ENCODE results near the gene IFT81. TPM values are rescaled to one million over a fixed set of nuclear protein-coding genes. Genes with fewer than 3 reads are reported as not detected.

The IFT81 gene
- total and polyA plus RNA-seq, 2 experiments from 2014 or later = 17.5 to 22.3 TPM

- ATAC-seq (peak; percentile 82), DNase-seq (ENCODE audit: low spot score) (peak; percentile 65)
- H3K79me2 ChIP-seq (replicated peaks; ENCODE audit: insufficient read depth) = no peaks in the 10 kb centered on the region
- Mint-ChIP-seq H3K27me3 (ENCODE audit: insufficient read depth, low read depth, poor library complexity) (peaks cover 2% of the 10 kb centered on the region), H3K4me3 (peak overlapping the region; percentile 8; the same call in 2 of the 3 replicates), H3K4me1 (peaks cover 10% of the 10 kb centered on the region; the same call in 2 of the 3 replicates), H3K27ac (peak overlapping the region; percentile 56; the same call in 1 of the 2 replicates), H3K36me3 (ENCODE audit: low read depth) (no peaks in the 10 kb centered on the region), H3K9me3 (no peaks in the 10 kb centered on the region)
- H3K36me3 ChIP-seq (ENCODE audit: insufficient read depth) = no peaks in the 10 kb centered on the region
- H2AFZ ChIP-seq = no peak overlapping the region
- no peak overlapping the region for H3K4me3 ChIP-seq
- no peaks in the 10 kb centered on the region for H3F3A ChIP-seq (replicated peaks; ENCODE audit: low read depth)
- peak overlapping the region; percentile 84 for H3K27ac ChIP-seq (ENCODE audit: low read depth)
- H3K4me1 ChIP-seq (ENCODE audit: insufficient read depth) = peaks cover 6% of the 10 kb centered on the region; the same call in 1 of the 2 replicates
- TF ChIP-seq ZNF114 (CRISPR knock-in tag; IDR thresholded peaks at IDR 0.05) = no peak
- no peaks in the 10 kb centered on the region for H4K20me1 ChIP-seq (replicated peaks; ENCODE audit: insufficient read depth)
- no peaks in the 10 kb centered on the region for H3K27me3 ChIP-seq (ENCODE audit: insufficient read depth)
- 0 out of 2 replicates have a peak overlapping the region, but pooled peaks have one; percentile 25 for H3K4me2 ChIP-seq
- no peaks in the 10 kb centered on the region for H3K9me2 ChIP-seq (ENCODE audit: insufficient read depth)
These were observed 75.4 kb downstream of the IFT81 start for GRCh38 chr12:110199339-110200123.

- Histone ChIP-seq H3K27ac (ENCODE audit: low read depth) (no peak overlapping the region), H3K27me3 (ENCODE audit: insufficient read depth) (no peaks in the 10 kb centered on the region), H4K20me1 (replicated peaks; ENCODE audit: insufficient read depth) (no peaks in the 10 kb centered on the region), H3K79me2 (replicated peaks; ENCODE audit: insufficient read depth) (no peaks in the 10 kb centered on the region), H3K4me2 (no peak overlapping the region), H3K36me3 (ENCODE audit: insufficient read depth) (no peaks in the 10 kb centered on the region), H3K9me2 (ENCODE audit: insufficient read depth) (no peaks in the 10 kb centered on the region), H3F3A (replicated peaks; ENCODE audit: low read depth) (no peaks in the 10 kb centered on the region), H2AFZ (no peak overlapping the region), H3K4me1 (ENCODE audit: insufficient read depth) (peaks cover 6% of the 10 kb centered on the region; the same call in 1 of the 2 replicates), H3K4me3 (no peak overlapping the region)
- no peaks in the 10 kb centered on the region for H3K36me3 Mint-ChIP-seq (ENCODE audit: low read depth)
- H3K9me3 Mint-ChIP-seq = no peaks in the 10 kb centered on the region
- TF ChIP-seq EZH2 (IDR thresholded peaks at IDR 0.05; ENCODE audit: low read depth, unreplicated experiment) (no peak), STAT1 (IDR thresholded peaks at IDR 0.05; ENCODE audit: unreplicated experiment) (no peak), REST (IDR thresholded peaks at IDR 0.05; ENCODE audit: unreplicated experiment) (no peak), CREB1 (CRISPR knock-in tag; IDR thresholded peaks at IDR 0.05; ENCODE audit: low read depth) (no peak), ZNF114 (CRISPR knock-in tag; IDR thresholded peaks at IDR 0.05) (no peak)
- H3K27me3 Mint-ChIP-seq (ENCODE audit: insufficient read depth, low read depth, poor library complexity) = peaks cover 2% of the 10 kb centered on the region
- peaks cover 10% of the 10 kb centered on the region; the same call in 2 of the 3 replicates for H3K4me1 Mint-ChIP-seq
- H3K4me3 Mint-ChIP-seq = no peak overlapping the region
- ATAC-seq (no peak), DNase-seq (ENCODE audit: low spot score) (no peak)
- no peak overlapping the region for H3K27ac Mint-ChIP-seq
These were observed 75.9 kb downstream of the IFT81 start for GRCh38 chr12:110200124-110200417.

- Histone ChIP-seq H3K4me2 (no peak overlapping the region), H4K20me1 (replicated peaks; ENCODE audit: insufficient read depth) (no peaks in the 10 kb centered on the region)
- TF ChIP-seq CTCF (conservative IDR thresholded peaks at IDR 0.05; ENCODE audit: low read depth in 2 of 2) (no peak), EZH2phosphoT487 (IDR thresholded peaks at IDR 0.05; ENCODE audit: unreplicated experiment) (no peak), ZNF114 (CRISPR knock-in tag; IDR thresholded peaks at IDR 0.05) (no peak), STAT1 (IDR thresholded peaks at IDR 0.05; ENCODE audit: unreplicated experiment) (no peak), POLR2AphosphoS5 (IDR thresholded peaks at IDR 0.05; ENCODE audit: low read depth) (no peak), EZH2 (IDR thresholded peaks at IDR 0.05; ENCODE audit: low read depth, unreplicated experiment) (no peak), ZNF331 (CRISPR knock-in tag; IDR thresholded peaks at IDR 0.05; ENCODE audit: low read depth) (no peak)
These were observed 77.8 kb downstream of the IFT81 start for GRCh38 chr12:110201995-110202394.

More at GRCh38 chr12:110201995-110202394, 77.8 kb downstream of the IFT81 start:
- Mint-ChIP-seq H3K4me3 (no peak overlapping the region), H3K27me3 (ENCODE audit: insufficient read depth, low read depth, poor library complexity) (peaks cover under 1% of the 10 kb centered on the region), H3K4me1 (peaks cover 10% of the 10 kb centered on the region; the same call in 2 of the 3 replicates), H3K9me3 (no peaks in the 10 kb centered on the region), H3K27ac (no peak overlapping the region), H3K36me3 (ENCODE audit: low read depth) (no peaks in the 10 kb centered on the region)
- no peaks in the 10 kb centered on the region for H3K79me2 ChIP-seq (replicated peaks; ENCODE audit: insufficient read depth)
- no peaks in the 10 kb centered on the region for H3F3A ChIP-seq (replicated peaks; ENCODE audit: low read depth)
- H3K4me3 ChIP-seq = no peak overlapping the region
- H3K9me2 ChIP-seq (ENCODE audit: insufficient read depth) = no peaks in the 10 kb centered on the region
- H3K4me1 ChIP-seq (ENCODE audit: insufficient read depth) = peaks cover 6% of the 10 kb centered on the region; the same call in 1 of the 2 replicates
- H2AFZ ChIP-seq = no peak overlapping the region
- no peak for DNase-seq (ENCODE audit: low spot score)
- no peaks in the 10 kb centered on the region for H3K36me3 ChIP-seq (ENCODE audit: insufficient read depth)
- H3K27me3 ChIP-seq (ENCODE audit: insufficient read depth) = no peaks in the 10 kb centered on the region
- no peak for ATAC-seq
- no peak overlapping the region for H3K27ac ChIP-seq (ENCODE audit: low read depth)

All from GM23338 (cell line).